HG03354 (cell line): Measurements from ENCODE around the gene PTGES2.
"Not testable (repeated sequence)": the region's sequence is repeated elsewhere in the genome, so short reads cannot be mapped to it uniquely, and the experiment has no call there.

Source experiments
- ATAC-seq: cut with Tn5 transposase; IDR thresholded peaks from one replicate; pipeline ENCODE4 v1.9.1; 2021; ENCODE audit warnings: mild to moderate bottlenecking; ENCODE audit not compliant: unreplicated experiment, poor library complexity, severe bottlenecking

Gene PTGES2

DNA sequence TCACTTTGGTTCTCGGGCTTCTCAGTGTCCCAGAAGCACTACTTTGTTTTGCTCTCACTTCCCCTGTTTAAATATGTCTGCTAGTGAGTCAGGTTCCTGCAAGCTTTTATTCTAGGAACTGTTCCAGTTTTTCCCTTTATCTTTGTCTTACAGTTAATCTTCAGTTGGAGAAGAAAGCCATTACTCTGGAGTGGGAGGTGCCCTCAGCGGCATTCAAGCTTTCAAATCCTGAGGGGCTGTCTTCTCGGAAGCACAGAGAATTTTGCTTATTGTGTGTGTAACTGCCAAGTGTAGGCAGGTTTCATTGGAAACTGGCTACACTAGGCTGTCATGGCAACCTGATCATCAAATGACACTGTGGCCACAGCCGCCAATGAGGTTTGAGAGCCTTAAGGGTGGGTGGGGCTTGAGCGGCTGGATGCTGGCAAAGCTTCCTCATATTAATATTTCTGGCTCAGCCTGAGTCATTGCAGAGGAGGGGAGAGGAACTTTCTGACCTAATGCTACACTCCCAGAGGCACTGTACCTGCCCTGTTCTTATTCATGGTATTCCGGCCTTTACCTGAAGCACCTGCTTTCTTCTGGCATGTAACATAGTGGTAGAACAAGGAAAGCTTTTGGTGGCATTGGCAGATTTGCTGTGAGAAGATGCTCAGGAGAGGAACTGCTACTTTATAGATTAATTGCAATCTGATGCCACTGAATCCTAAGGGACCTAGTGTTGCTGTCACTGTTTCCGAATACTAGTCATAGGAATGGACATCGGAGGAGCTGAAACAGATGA is 33.2 kb downstream of the PTGES2 start:
- peak; percentile 92 for ATAC-seq

DNA sequence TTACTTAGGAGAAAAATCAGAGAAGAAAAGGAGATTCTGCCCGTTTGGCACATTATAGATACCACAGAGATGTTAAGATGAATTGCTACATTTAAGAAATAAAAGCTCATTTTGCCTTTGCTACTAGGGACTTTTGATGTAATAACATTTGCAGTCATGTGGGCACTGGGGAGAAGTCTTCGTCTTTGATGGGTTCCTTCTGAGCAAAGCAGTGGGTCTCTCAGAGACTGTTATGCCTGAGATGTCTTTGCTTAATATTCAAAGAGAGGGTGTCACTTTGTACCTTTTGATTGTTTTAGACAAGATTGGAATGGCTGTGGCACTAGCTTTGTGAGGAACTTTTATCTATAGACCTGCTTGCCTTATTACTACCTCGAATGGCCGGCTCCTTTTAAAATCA is 34.5 kb downstream of the PTGES2 start:
- no peak for ATAC-seq

DNA sequence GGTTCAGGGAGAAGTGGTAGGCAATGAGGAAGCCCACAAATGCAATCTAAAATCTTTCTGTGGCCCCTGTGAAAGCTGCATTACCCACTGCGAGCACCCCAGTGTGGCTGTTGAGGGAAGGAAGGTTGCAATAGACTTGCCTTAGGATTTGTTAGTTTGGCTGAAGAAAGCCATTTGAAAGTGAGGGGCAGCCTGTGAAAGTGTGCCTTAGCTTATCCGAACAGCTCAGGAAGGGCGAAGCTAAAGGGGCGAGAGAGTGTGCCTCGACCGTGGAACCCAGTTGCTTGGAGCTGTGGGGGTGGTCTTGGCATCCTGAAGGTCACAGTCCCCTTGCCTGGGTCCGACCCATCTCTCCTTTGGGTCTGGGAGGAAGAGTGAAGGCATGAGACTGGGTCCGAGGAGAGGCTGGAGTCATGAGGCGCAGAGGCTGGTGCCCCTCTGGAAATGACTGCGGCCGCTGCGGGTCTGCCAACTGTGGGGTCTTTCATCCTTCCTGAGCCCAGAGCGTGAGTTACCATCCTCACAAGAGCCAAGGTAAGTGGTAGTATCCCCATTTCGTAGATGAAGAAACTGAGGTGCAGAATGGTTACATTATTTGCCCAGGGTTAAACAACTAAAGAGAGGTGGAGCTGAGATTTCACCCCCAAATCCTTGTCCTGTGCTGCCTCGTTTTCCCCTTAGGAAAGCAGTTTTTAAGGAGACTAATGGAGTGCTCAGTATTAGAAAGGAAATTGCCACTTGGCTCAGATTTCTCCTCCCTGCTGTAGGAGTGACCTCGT is 35.1 kb downstream of the PTGES2 start:
- ATAC-seq: no peak

DNA sequence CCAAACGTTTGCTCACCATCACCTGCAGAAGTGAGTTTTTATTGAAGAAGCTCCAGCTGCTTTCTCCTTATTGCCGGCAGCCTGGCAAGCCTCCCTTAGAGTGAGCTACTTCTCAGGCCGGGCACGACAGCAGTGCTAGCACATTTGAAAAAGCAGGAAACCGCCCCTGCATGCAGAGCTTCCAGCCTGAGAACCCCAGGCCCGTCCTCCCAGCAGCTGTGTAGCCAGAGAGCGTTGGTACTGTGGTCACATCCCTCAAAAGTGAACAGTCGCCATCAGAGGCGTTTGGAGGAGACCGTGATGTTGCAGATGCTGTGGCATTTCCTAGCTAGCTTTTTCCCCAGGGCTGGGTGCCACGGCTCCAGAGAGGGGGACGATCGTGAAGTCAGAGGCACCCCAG is 36.0 kb downstream of the PTGES2 start:
- no peak for ATAC-seq

DNA sequence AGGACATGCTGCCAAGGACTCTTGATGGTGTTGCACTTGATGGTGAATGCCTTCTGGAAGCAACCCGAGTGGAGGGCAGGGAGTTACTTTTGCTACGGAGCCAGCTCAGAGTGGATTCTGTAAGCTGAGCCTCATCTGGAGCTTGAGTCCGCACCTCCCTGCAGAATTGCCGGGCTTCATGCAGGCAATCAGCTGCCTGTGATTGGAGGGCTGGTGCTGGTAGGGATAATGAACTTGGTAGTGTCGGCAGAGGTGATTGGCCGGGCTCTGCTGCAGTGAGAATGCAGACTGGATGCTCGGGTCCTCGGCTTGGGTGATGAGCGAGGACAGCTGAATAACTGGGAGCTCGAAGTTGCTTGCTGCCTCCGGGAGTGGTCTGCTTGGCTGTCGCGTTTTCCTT is 36.4 kb downstream of the PTGES2 start:
- no peak for ATAC-seq

GRCh38 chr9:128089299-128089698 is 38.2 kb downstream of the PTGES2 start:
- ATAC-seq: no peak

DNA sequence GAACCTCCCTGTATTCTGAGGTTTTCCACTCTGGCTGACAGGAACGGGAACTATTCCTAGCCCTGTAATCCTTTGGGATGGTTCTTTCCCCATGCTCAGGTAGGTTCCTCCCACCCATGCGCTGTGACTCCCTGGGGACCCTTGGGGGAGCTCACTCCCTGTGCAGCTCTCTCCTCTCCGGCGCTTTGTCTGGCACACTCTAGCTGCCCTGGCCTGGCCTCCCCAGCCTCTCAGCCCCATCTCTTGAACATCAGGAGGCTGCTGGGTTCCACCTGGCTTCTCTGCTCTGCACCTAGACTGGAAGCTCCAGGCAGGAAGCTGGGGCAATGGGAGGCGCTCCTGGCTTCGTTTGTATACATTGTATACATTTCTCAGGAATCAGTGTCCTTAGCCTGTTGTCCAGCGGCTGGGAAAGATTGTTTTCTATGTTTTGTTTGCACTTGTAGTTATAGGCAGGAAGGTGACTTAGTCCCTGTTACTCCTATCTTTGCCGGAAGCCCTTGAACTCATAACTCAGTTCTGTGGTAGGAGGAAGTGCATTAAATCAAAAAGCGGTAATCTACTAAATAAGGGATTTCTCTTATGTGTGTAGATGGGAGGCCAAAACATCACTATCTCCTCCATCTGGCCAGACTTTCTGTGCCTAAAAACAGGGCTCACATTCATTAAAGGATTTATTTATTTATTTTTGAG is 39.1 kb downstream of the PTGES2 start:
- no peak for ATAC-seq

GRCh38 chr9:128087262-128087661 is 40.3 kb downstream of the PTGES2 start:
- no peak for ATAC-seq

DNA sequence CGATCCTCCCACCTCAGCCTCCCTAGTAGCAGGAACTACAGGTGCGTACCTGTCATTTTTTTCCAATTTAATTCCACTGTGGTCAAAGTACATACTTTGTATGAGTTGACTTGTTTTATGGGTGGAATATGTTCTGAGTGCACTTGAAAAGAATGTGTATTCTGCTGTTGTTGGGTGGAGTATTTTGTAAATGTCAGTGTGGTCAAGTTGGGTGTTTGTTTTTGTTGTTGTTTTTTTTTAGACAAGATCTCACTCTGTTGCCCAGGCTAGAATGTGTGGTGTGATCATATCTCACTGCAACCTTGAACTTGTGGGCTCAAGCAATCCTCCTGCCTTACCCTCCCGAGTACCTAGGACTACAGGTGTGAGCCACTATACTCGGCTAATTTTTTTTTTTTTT is 41.6 kb downstream of the PTGES2 start:
- ATAC-seq: no peak

- no peak for ATAC-seq
These were observed 42.8 kb downstream of the PTGES2 start for GRCh38 chr9:128084746-128085145.

- ATAC-seq: no peak
These were observed 45.4 kb downstream of the PTGES2 start for GRCh38 chr9:128082151-128082550.

DNA sequence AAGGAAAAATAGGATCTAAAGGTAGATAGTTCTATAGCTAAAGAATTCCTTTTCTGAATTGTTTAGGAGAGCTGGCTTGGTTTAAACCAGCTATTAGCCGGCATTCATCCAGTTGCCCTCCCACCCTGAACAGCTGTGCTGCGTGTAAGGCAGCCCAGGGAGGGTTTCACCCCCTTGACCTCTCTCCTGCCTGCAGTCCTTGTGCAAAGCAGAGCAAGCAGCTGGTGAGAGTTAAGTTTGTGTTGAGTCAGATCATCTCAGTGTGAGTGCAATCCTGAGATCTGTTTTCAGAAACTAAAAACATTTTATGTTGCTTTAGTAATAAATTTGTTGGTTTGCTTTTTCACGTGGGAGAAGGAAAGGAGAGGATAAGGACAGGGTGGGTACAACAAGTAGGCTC is 46.5 kb downstream of the PTGES2 start:
- no peak for ATAC-seq

DNA sequence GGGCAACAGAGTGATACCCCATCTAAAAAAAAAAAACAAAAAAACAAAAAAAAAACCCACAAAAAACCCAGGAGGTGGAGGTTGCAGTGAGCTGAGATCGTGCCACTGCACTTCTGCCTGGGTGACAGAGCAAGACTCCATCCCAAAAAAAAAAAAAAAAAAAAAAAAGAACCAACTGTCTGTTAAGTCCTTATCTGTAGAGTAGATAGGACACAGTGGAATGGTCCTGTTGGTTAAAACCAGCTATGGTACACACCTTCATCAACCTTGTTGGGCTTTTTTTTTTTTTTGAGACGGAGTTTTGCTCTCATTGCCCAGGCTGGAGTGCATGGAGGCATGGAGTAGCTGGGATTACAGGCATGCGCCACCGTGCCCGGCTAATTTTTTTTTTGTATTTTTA is 47.3 kb downstream of the PTGES2 start:
- ATAC-seq: no peak

DNA sequence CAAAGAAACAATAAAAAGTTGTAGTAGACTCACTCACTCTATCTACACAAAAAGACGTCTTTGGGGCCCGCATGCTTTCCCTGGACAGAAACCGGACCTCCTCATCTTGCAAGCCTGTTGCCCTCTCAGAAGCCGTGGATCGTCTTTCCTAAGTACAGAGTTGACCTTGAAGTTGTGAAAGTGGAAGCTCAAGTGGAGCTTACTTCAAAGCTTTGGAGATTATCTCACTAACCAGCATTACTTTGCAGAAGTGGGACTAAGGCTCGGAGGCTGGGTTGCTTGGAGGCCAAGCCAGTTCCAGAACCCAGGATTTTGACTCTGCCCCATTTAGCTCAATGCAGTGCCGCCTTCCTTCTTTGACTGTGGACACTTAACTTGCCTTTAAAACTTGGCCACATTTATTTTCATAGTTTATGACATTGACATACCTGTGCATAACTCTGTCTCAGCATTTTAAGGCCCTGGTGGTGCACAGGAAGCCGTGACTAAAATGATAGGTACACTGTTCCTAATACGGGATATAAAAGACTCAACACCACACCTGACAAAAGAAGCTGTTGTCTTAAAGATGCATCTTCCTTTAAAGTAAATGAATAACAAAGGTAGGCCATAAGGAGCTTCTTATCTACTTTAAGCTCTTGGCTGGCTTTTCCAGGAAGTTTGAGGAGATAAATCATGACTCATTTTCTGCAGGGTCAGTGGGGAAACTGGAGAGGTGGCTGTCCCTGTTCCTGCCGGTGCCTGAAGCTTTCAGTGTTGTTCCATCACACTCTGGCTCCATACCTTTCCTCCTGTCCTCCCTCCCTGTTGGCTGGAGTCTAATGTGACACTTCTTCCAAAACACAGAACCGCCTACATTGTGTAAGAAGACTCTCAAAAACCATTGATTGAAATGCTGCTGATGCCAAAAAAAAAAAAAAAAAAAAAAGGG is 48.8 kb downstream of the PTGES2 start:
- no peak for ATAC-seq

DNA sequence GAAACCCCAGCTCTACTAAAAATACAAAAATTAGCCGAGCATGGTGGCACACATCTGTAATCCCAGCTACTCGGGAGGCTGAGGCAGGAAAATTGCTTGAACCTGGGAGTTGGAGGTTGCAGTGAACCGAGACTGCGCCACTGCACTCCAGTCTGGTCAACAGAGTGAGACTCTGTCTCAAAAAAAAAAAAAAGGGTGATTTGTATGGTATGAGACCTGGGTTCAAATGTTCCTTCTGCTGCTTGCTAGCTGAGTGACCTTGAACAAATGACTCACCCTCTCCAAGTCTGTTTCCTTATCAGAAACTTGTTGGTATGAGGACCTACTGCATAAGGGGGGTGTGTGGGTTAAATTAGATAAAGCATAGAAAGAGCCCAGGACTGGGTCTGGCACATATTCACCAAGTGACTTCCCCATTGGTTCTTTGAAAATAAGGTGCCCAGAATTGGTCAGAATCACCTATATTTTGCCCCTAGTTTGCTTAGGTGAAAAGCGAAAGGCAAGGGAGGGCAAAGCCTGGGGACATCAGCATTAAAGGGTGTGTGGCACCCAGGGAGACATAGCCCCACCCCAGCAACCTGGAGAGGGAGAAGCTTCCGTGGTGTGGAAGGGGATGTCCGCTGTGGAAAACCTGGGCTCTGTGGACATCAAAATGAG is 49.6 kb downstream of the PTGES2 start:
- ATAC-seq: no peak

- no peak for ATAC-seq
These were observed 54.2 kb downstream of the PTGES2 start for GRCh38 chr9:128073253-128073886.

DNA sequence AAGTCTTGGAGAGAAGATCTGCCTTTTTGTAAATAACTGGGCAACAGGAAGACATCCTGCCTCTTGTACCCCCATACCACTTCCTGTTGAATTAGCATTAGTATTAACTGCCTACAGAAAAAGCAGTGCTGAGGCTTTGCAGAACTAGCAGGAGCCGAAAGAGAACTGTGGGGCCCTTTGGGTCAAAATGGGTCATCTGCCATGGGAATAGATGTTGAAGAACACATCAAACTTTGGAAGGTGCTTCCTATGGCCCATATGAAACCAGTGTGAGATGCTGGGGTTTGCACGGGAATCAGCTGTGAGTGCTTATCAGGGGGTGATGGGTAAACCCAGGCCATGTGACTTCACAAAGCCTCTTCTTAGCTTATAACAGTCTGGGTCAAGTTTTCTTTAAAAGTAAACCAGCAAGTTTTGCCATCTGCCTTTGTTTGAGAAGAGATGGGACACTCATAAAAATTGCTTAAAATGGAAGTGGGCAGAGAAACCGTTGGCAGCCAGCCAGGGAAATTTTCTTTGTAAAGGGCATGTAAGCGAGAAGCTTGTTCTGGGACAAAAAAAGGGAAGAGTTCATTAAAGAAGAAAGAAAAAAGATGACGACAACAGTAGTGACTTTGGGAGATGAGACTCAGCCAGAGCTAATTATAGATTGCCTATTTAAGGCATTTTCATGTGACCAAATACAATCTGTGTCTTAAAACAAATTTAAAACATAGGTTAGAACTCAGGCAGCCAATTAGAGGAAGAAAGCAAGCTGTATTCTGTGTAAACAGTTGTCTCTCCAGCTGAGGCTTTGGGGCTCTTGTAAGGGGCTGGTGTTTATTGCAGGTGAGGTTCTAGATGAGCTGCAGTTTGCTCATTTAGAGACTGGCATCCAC is 55.1 kb downstream of the PTGES2 start:
- no peak for ATAC-seq

- ATAC-seq: not testable (repeated sequence)
These were observed 56.1 kb downstream of the PTGES2 start for GRCh38 chr9:128071475-128071874.
